Choroid plexus epithelial cell (primary cell): ENCODE data around the gene VPS54.
"Not testable (repeated sequence)": the region's sequence is repeated elsewhere in the genome, so short reads cannot be mapped to it uniquely, and the experiment has no call there.

Experiments
- DNase-seq: peaks from one replicate; pipeline ENCODE4 v3.0.0-alpha.2; 2010; ENCODE audit warnings: low read depth
- H3K4me3 ChIP-seq: 2 replicates; pipeline ENCODE4 v1.5.1; 2011; ENCODE audit warnings: low read depth, mild to moderate bottlenecking, control low read depth, low read length, moderate library complexity
- CTCF ChIP-seq: conservative IDR thresholded peaks from 2 replicates; pipeline ENCODE4 v1.5.1; 2011; ENCODE audit warnings: low read depth, mild to moderate bottlenecking, control low read depth, inconsistent platforms, low read length, moderate library complexity

Gene VPS54

GRCh38 chr2:63977904-63978303, 41.3 kb downstream of the VPS54 start:
- no peak overlapping the region for H3K4me3 ChIP-seq
- no peak for DNase-seq
- no peak for TF ChIP-seq CTCF

GRCh38 chr2:63976125-63976510, 43.1 kb downstream of the VPS54 start:
- no peak for DNase-seq
- no peak overlapping the region for H3K4me3 ChIP-seq
- no peak for TF ChIP-seq CTCF

- TF ChIP-seq CTCF: no peak
- DNase-seq: no peak
- no peak overlapping the region for H3K4me3 ChIP-seq
Observed at GRCh38 chr2:63975437-63976124, 43.6 kb downstream of the VPS54 start.

DNA sequence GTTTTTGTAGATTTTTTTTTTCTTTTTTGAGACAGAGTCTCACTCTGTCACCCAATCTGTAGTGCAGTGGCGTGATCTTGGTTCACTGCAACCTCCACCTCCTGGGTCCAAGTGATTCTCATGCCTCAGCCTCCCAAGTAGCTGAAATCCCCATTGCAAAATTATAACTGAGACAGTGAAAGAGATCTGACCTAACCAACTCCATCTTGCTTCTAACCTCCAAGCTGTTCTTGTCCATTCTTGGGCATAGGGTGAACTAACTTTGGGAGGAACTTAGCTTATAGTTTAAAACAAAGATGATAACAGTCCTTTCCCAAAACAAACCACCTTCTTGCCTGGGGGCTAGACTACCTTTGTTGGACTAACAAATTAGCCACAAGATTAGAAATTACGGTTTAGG, 44.2 kb downstream of the VPS54 start:
- H3K4me3 ChIP-seq, DNase-seq: not testable (repeated sequence)

DNA sequence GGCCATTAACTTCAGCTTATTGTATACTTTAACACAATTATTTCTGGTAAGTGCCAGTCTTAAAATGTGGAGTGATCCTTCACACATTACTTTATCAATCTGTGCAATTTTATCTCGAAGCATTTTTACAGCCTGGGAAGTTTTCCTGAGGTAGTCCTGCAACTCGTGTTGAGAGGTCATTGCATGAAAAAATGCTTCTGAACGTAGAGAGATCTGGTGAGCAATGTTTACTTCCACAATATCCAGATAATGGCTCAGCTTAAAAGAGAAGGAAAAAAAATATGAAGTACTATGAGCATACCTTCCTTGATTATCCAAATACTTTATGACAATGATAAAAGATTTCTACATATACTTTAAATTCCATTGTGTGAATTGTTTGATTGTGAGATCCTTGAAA, 57.0 kb downstream of the VPS54 start:
- TF ChIP-seq CTCF: no peak
- no peak for DNase-seq
- H3K4me3 ChIP-seq: no peak overlapping the region

DNA sequence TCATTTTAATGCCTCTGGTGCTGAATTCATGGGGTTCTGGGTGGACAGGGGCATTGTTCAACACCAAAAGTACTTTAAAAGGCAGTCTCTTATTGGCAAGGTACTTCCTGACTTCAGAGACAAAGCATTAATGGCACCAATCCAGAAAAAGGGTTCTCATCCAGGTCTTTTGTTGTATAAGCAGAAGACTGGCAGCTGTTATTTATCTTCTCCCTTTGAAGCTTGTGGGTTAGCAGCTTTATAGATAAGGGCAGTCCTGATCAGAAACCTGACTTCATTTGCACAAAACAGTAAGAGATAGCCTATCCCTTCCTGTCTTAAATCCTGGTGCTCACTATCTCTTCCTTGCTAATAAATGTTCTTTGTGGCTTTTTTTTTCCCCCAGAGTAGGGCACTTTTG, 68.8 kb downstream of the VPS54 start:
- no peak overlapping the region for H3K4me3 ChIP-seq
- no peak for TF ChIP-seq CTCF
- no peak for DNase-seq

- no peak for DNase-seq
- TF ChIP-seq CTCF: no peak
- no peak overlapping the region for H3K4me3 ChIP-seq
Observed at GRCh38 chr2:63942788-63943187, 76.4 kb downstream of the VPS54 start.

- H3K4me3 ChIP-seq, DNase-seq: not testable (repeated sequence)
Observed at GRCh38 chr2:63932104-63932503, 87.1 kb downstream of the VPS54 start.
